ENCODE results near the gene KCNF1.

Gene KCNF1

DNA sequence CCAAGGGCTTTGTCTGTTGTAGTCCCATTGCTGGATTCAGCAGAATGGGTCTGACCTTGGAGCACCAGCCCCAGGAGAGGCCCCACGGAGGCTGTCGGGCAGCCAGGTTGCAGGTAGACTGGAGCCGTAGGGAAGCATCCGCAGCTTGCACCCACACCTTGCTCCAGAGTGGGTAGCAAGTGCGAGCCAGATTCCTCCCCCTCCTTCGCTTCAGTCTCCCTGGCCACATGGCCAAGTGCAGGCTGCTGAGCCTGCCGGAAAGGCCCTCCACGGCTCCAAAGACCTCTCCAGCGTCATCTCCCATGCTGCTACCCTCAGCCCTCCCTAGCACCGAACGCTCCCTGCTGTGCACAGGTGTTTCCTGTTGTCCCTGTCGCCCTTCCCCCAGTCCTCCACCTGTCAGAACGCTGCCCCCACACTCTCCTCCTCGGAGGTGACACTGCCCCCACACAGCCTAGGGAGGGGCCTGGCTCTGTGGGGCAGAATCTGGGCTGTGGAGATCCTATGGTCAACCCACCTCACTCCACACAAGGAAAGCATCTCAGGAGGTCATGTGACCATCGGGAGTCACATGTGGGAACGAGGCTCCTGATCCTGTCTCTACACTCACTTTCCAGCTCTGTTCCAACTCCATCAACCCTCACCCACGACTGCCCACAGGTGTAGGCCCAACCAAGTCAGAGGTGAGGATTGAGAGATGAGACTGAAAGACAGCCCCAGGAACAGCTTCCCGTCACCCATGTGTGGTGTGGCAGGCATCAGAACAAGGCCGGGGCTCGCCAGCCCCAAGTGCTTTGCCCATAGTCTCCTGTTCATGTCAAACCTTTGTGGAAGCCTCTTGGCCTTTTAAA is 8.3 kb downstream of the KCNF1 start:
- Histone ChIP-seq H3K4me3 (ENCODE audit: low read length) (no peak overlapping the region), H3K4me1 (ENCODE audit: control insufficient read depth, insufficient read depth, low read length) (no peaks in the 10 kb centered on the region), H3K9ac (ENCODE audit: low read length) (no peak overlapping the region), H3K9me3 (ENCODE audit: control insufficient read depth, low read length) (no peaks in the 10 kb centered on the region), H3K27me3 (ENCODE audit: control insufficient read depth, insufficient read depth, low read length) (peaks cover 9% of the 10 kb centered on the region), H3K36me3 (ENCODE audit: control insufficient read depth, insufficient read depth, low read length) (no peaks in the 10 kb centered on the region)

DNA sequence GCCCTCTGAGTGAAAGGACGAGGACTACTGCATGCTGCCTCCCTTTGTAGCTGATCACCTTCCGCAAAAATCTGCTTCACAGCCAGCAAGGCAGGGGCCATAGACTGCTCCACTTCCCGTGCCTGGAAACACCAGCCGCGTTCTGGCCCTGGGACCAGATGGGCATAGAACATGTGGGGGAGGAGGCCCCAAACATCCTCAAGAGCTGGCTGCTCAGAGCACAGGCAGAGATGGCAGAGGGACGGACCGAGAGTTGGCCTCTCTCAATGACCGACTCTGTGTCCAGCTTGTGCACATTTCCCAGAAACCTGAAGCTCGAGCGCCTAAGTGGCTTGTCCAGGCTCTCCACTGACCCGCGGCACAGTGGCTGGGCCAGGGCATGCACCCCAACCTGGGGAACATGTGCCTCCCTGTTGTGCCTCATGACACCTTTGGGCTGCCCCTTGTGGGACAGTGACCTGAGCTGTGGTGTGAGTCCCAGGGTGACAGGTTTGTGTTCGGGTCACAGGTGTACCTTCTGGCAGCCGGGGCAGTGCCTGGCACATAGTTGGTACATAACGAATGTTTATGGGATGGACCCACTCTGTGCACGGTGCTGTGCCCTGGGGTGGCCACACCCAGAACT is 9.1 kb downstream of the KCNF1 start:
- H3K4me3 ChIP-seq (ENCODE audit: low read length), result no peak overlapping the region
- no peak overlapping the region for H3K9ac ChIP-seq (ENCODE audit: low read length)
- no peaks in the 10 kb centered on the region for H3K4me1 ChIP-seq (ENCODE audit: control insufficient read depth, insufficient read depth, low read length)
- H3K27me3 ChIP-seq (ENCODE audit: control insufficient read depth, insufficient read depth, low read length), result peaks cover 6% of the 10 kb centered on the region
- no peaks in the 10 kb centered on the region for H3K9me3 ChIP-seq (ENCODE audit: control insufficient read depth, low read length)
- no peaks in the 10 kb centered on the region for H3K36me3 ChIP-seq (ENCODE audit: control insufficient read depth, insufficient read depth, low read length)

- Histone ChIP-seq H3K27me3 (ENCODE audit: control insufficient read depth, insufficient read depth, low read length) (peaks cover 4% of the 10 kb centered on the region), H3K4me3 (ENCODE audit: low read length) (no peak overlapping the region), H3K9ac (ENCODE audit: low read length) (no peak overlapping the region), H3K4me1 (ENCODE audit: control insufficient read depth, insufficient read depth, low read length) (no peaks in the 10 kb centered on the region), H3K9me3 (ENCODE audit: control insufficient read depth, low read length) (no peaks in the 10 kb centered on the region), H3K36me3 (ENCODE audit: control insufficient read depth, insufficient read depth, low read length) (no peaks in the 10 kb centered on the region)
Measured at GRCh38 chr2:10921525-10921924, 9.8 kb downstream of the KCNF1 start.

DNA sequence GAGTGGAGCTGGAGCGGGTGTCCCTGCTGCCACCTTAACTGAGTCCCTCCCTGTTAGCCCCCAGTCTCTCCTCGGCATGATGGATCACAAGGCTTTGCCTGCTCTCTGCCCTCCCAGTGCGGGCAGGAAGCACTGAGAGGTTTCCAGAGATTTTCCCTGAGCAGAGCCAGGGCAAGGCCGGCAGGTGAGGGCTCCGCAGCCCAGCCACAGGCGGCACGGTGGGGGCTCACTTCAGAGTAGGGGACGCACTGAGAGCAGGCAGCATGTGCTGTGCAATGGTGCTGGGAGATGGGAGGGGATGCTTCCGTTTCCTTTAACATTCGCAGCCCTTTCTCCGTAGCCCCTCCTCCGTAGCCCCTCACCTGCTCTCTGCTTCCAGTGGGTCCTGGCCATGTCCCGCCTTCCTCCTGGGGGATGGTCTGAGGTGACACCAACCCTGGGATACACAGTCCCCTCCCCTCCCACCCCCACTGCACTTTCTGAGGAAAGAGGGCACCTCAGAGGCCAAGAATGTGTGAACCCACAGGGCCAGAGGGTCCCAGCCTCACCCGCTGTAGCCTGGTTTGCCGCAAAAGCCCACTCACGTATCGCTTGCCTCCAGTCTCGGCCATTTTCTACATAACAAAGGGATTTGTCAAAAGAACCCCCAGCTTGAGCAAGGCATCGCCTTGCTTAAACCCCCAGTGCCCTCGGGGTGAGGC is 10.7 kb downstream of the KCNF1 start:
- Histone ChIP-seq H3K27me3 (ENCODE audit: control insufficient read depth, insufficient read depth, low read length) (peaks cover 2% of the 10 kb centered on the region), H3K9me3 (ENCODE audit: control insufficient read depth, low read length) (no peaks in the 10 kb centered on the region), H3K4me3 (ENCODE audit: low read length) (no peak overlapping the region), H3K4me1 (ENCODE audit: control insufficient read depth, insufficient read depth, low read length) (no peaks in the 10 kb centered on the region), H3K36me3 (ENCODE audit: control insufficient read depth, insufficient read depth, low read length) (no peaks in the 10 kb centered on the region), H3K9ac (ENCODE audit: low read length) (no peak overlapping the region)

DNA sequence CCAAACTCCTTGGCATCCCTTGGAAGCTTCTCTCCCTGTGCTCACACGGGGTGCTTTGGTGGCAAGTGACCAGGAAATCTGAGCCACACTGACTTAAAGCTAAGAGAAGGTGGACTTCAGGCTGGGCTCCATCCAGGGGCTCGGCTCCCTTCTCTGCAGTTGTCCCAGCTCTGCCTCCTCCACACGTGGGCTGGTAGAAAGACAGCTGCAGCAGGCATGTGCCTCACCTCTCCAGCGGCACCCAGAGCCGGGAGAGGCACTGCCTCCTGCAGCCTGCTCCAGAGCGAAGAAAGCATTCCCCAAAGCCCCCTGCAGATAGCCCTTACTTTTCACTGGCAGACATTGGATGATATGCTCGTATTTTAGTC is 11.3 kb downstream of the KCNF1 start:
- no peaks in the 10 kb centered on the region for H3K4me1 ChIP-seq (ENCODE audit: control insufficient read depth, insufficient read depth, low read length)
- no peaks in the 10 kb centered on the region for H3K9me3 ChIP-seq (ENCODE audit: control insufficient read depth, low read length)
- peaks cover 2% of the 10 kb centered on the region for H3K27me3 ChIP-seq (ENCODE audit: control insufficient read depth, insufficient read depth, low read length)
- H3K36me3 ChIP-seq (ENCODE audit: control insufficient read depth, insufficient read depth, low read length), result no peaks in the 10 kb centered on the region
- H3K4me3 ChIP-seq (ENCODE audit: low read length), result no peak overlapping the region
- H3K9ac ChIP-seq (ENCODE audit: low read length), result no peak overlapping the region

DNA sequence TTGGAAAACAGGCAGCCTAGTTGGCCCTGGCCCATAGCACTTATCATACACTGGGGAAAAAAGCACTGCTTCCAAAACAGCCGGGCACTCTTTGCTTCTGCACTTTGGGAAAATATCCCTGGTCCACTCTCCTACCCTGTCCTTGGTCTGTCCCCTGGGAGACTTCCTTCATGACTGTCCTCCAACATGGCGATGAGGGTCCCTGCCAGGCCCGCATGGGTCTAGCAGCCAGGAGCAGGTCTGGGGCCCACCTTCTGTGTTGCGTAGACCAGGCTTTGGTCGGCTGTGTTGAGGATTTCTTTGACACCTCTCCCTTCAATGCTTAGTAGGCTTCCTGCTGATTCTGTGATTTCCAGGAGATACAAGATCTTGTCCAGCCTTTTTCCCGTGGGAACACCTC is 12.2 kb downstream of the KCNF1 start:
- Histone ChIP-seq H3K4me3 (ENCODE audit: low read length) (no peak overlapping the region), H3K36me3 (ENCODE audit: control insufficient read depth, insufficient read depth, low read length) (no peaks in the 10 kb centered on the region), H3K9ac (ENCODE audit: low read length) (no peak overlapping the region), H3K9me3 (ENCODE audit: control insufficient read depth, low read length) (no peaks in the 10 kb centered on the region), H3K27me3 (ENCODE audit: control insufficient read depth, insufficient read depth, low read length) (peaks cover 2% of the 10 kb centered on the region), H3K4me1 (ENCODE audit: control insufficient read depth, insufficient read depth, low read length) (no peaks in the 10 kb centered on the region)

- peaks cover 2% of the 10 kb centered on the region for H3K27me3 ChIP-seq (ENCODE audit: control insufficient read depth, insufficient read depth, low read length)
- no peaks in the 10 kb centered on the region for H3K36me3 ChIP-seq (ENCODE audit: control insufficient read depth, insufficient read depth, low read length)
- H3K4me3 ChIP-seq (ENCODE audit: low read length), result no peak overlapping the region
Measured at GRCh38 chr2:10924441-10924840, 12.7 kb downstream of the KCNF1 start.

DNA sequence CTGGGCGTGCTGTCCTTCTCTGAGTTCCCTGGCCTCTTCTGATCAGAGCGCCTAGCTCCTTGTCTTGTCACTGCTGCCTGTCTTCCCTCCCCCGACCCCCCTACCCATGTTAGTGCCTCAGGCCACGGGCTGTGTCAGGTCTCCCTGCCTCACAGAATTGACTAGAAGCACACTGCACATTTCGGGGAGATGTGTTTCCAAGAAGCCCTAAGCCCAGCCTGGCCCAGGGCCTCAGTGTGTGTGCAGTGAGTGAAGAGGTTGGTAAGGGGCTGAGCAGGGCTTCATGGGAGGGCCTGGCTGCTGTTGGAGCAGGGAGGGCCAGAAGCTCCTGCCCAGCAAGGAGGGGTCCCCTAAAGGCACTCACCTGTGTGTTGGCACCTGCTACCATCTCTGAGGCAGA is 13.1 kb downstream of the KCNF1 start:
- H3K4me3 ChIP-seq (ENCODE audit: low read length), result no peak overlapping the region

More at GRCh38 chr2:10924441-10924840, 12.7 kb downstream of the KCNF1 start:
- Histone ChIP-seq H3K4me1 (ENCODE audit: control insufficient read depth, insufficient read depth, low read length) (no peaks in the 10 kb centered on the region), H3K9me3 (ENCODE audit: control insufficient read depth, low read length) (no peaks in the 10 kb centered on the region), H3K9ac (ENCODE audit: low read length) (no peak overlapping the region)

GRCh38 chr2:10926191-10926820 is 14.6 kb downstream of the KCNF1 start:
- H3K4me3 ChIP-seq (ENCODE audit: low read length), result no peak overlapping the region
- H3K36me3 ChIP-seq (ENCODE audit: control insufficient read depth, insufficient read depth, low read length), result no peaks in the 10 kb centered on the region
- peaks cover 2% of the 10 kb centered on the region for H3K27me3 ChIP-seq (ENCODE audit: control insufficient read depth, insufficient read depth, low read length)
- H3K9ac ChIP-seq (ENCODE audit: low read length), result no peak overlapping the region
- H3K9me3 ChIP-seq (ENCODE audit: control insufficient read depth, low read length), result no peaks in the 10 kb centered on the region
- H3K4me1 ChIP-seq (ENCODE audit: control insufficient read depth, insufficient read depth, low read length), result no peaks in the 10 kb centered on the region

More for the DNA sequence above, 13.1 kb downstream of the KCNF1 start:
- no peaks in the 10 kb centered on the region for H3K36me3 ChIP-seq (ENCODE audit: control insufficient read depth, insufficient read depth, low read length)
- no peaks in the 10 kb centered on the region for H3K4me1 ChIP-seq (ENCODE audit: control insufficient read depth, insufficient read depth, low read length)
- H3K9ac ChIP-seq (ENCODE audit: low read length), result no peak overlapping the region
- no peaks in the 10 kb centered on the region for H3K9me3 ChIP-seq (ENCODE audit: control insufficient read depth, low read length)
- H3K27me3 ChIP-seq (ENCODE audit: control insufficient read depth, insufficient read depth, low read length), result peaks cover 2% of the 10 kb centered on the region

- Histone ChIP-seq H3K4me1 (ENCODE audit: control insufficient read depth, insufficient read depth, low read length) (no peaks in the 10 kb centered on the region), H3K36me3 (ENCODE audit: control insufficient read depth, insufficient read depth, low read length) (no peaks in the 10 kb centered on the region), H3K9ac (ENCODE audit: low read length) (no peak overlapping the region), H3K9me3 (ENCODE audit: control insufficient read depth, low read length) (no peaks in the 10 kb centered on the region), H3K4me3 (ENCODE audit: low read length) (no peak overlapping the region), H3K27me3 (ENCODE audit: control insufficient read depth, insufficient read depth, low read length) (peaks cover 3% of the 10 kb centered on the region)
Measured at GRCh38 chr2:10930721-10931516, 19.2 kb downstream of the KCNF1 start.

DNA sequence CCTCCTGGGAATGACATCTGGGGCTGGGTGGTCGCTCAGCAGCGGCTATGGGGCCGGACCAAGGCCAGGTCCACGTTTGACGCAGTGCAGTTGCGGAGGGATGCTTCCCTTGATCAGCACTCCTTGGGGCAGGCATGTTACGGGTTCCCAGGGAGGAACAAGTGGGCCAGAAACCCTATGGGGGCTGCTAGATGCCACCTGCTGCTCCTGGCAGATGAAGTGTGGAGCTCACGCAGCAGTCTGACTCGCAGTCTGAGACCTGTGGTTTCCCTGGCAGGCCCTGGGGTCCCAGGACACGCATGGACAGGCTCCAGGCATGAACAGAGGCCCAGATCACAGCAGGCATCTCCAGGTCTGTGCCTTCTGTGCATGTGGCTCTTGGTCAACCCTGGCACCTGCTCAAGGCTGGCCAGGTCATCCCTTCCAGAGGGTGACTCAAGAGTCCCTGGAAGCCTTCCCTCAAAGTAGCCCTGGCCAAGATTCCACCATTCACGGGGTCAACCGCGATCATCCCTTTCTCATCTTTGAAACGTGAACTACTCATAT is 20.0 kb downstream of the KCNF1 start:
- no peaks in the 10 kb centered on the region for H3K9me3 ChIP-seq (ENCODE audit: control insufficient read depth, low read length)
- no peak overlapping the region for H3K4me3 ChIP-seq (ENCODE audit: low read length)
- H3K27me3 ChIP-seq (ENCODE audit: control insufficient read depth, insufficient read depth, low read length), result peaks cover 3% of the 10 kb centered on the region
- H3K4me1 ChIP-seq (ENCODE audit: control insufficient read depth, insufficient read depth, low read length), result no peaks in the 10 kb centered on the region
- H3K9ac ChIP-seq (ENCODE audit: low read length), result no peak overlapping the region
- H3K36me3 ChIP-seq (ENCODE audit: control insufficient read depth, insufficient read depth, low read length), result no peaks in the 10 kb centered on the region

Data from mucosa of stomach (tissue), 1 donor.